Natural killer cell treated with Interleukin-12 subunit alpha and Interleukin-12 subunit beta and Interleukin-15 and Interleukin-18, amount 100 ng/mL, for 72 hours (primary cell): ENCODE results near the gene TNIP1. TPM values are rescaled to one million over a fixed set of nuclear protein-coding genes. Genes with fewer than 3 reads are reported as not detected.
A peak's percentile ranks its signal among the peaks of the same experiment; 100 is the strongest.

Source experiments
- ATAC-seq, 2 donors: fragments of 150-1000 bp; cut with Tn5 transposase in 1 of 2; sonication (Bioruptor Pico), chemical (Tn5 transposase) in 1 of 2; 2 replicates each; pipeline ENCODE4 v1.10.0; 2021
- DNase-seq: peaks from one replicate; pipeline ENCODE4 v3.0.0; 2022; ENCODE audit warnings: low spot score
- H3K27ac Mint-ChIP-seq, 2 donors: 1 replicate in 1 of 2; 2 replicates in 1 of 2; pipeline ENCODE4 v1.8.0; 2022; ENCODE audit warnings: mixed read lengths in 2 of 2, mild to moderate bottlenecking in 1 of 2, moderate library complexity in 1 of 2
- H3K27me3 Mint-ChIP-seq, 2 donors: 1 replicate in 1 of 2; 2 replicates in 1 of 2; pipeline ENCODE4 v1.8.0; 2022; ENCODE audit warnings: mixed read lengths in 2 of 2
- H3K36me3 Mint-ChIP-seq: one replicate; pipeline ENCODE4 v1.8.0; 2022; ENCODE audit warnings: mixed read lengths
- H3K4me1 Mint-ChIP-seq, 2 donors: 1 replicate in 1 of 2; 2 replicates in 1 of 2; pipeline ENCODE4 v1.8.0; 2022; ENCODE audit warnings: low read depth in 2 of 2, mixed read lengths in 2 of 2, mild to moderate bottlenecking in 1 of 2
- H3K4me3 Mint-ChIP-seq: one replicate; pipeline ENCODE4 v1.8.0; 2022; ENCODE audit warnings: mixed read lengths
- H3K9me3 Mint-ChIP-seq: 2 replicates; pipeline ENCODE4 v1.8.0; 2022; ENCODE audit warnings: mixed read lengths
- total RNA-seq, 2 donors: library from RNA; stranded (reverse); gene quantifications; one replicate each; pipeline ENCODE4 v1.2.3, GENCODE V29; 2022

TNIP1 gene
- total RNA-seq, 2 donors from 2014 or later, result 154 to 260 TPM

DNA sequence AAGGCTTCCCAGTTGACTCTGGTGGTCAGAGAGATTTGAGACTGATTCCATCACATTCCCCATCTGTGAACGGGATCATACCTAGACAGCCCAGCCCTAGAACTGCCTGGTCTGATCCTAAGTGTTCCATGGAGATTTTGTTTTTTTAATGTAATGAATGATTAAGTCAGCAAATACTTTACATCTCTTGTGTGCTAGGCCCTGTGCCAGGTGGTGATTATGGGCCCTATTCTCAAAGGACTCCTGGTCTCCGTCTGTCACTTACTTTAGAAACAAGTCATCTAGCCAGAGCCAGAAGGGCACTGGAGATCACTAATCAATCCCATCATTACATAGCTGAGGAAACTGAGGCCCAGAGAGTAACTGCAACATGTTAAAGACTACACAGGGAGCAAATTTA lies 61.5 kb downstream of the TNIP1 start:
- Mint-ChIP-seq H3K9me3 (no peaks in the 10 kb centered on the region), H3K36me3 (no peaks in the 10 kb centered on the region), H3K4me1 (peaks cover 9 to 22% of the 10 kb centered on the region in 2 donors), H3K27ac (no peak overlapping the region), H3K4me3 (peak overlapping the region; percentile 36), H3K27me3 (peaks cover 0 to 3% of the 10 kb centered on the region in 2 donors)
- ATAC-seq (no peak), DNase-seq (no peak)

DNA sequence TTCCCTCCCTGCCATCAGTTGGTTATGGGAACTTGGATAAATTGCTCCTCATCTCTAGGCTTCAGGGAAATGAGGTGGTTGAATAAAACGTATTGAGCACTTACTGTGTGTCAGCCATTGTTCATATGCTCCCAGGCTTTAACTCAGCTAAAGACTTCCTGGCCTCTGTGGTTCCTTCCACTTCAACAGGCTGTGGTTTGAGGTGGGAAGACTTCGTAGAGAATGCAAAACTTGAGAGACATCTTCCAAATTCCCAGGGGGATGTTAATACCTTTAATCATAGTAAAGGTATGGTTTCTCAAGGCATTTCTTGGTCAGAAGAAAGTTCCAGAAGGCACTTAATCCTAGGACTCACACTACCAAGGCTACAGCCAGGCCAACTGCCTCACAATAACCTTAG lies 62.0 kb downstream of the TNIP1 start:
- Mint-ChIP-seq H3K27me3 (peaks cover 0 to 3% of the 10 kb centered on the region in 2 donors), H3K4me3 (no peak overlapping the region), H3K36me3 (no peaks in the 10 kb centered on the region), H3K9me3 (no peaks in the 10 kb centered on the region), H3K4me1 (peaks cover 9 to 22% of the 10 kb centered on the region in 2 donors), H3K27ac (no peak overlapping the region)
- DNase-seq (no peak), ATAC-seq (no peak)

DNA sequence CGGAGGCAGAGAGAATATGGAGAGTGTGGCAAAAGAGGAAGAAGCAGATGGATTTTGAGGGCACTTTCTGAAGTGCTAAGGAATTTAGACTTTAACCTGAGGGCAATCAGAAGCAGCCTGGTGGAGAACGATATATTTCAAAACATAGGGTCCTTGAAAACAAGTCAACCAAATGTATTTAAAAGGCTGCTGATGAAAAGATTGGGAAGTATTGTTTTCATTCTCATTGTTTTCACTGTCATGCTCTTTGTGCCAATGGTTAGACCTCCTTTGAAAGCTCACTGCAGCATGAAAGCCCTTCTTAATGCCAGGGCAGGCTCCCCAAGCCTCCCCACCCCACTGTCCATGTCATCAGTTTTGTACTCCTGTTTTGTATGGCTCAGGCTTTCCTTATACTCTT lies 62.9 kb downstream of the TNIP1 start:
- Mint-ChIP-seq H3K27me3 (peaks cover 0 to 3% of the 10 kb centered on the region in 2 donors), H3K9me3 (no peaks in the 10 kb centered on the region), H3K4me3 (no peak overlapping the region), H3K4me1 (peaks cover 9 to 22% of the 10 kb centered on the region in 2 donors), H3K36me3 (no peaks in the 10 kb centered on the region), H3K27ac (no peak overlapping the region)
- no peak for DNase-seq
- no peak for ATAC-seq

DNA sequence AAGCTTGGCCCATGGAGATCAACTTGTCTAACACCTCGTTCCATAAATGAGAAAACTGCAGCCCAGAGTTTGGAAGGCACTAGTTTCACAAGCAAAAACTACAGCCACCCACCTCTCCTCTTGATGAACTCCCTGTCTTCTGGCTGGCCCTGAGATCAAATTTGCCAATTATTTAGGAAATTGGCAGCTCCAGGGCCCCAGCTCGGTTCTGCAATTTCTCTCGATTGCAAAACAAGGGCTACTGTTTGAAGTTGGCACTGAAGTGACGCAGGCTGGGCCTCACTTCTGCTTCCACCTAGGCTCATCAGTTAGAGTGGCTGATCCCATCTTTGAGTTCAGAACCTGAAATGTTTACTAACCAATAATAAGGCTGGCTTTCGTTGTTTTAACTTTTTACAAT lies 64.1 kb downstream of the TNIP1 start:
- Mint-ChIP-seq H3K9me3 (no peaks in the 10 kb centered on the region), H3K4me3 (no peak overlapping the region), H3K27me3 (peaks cover 3% of the 10 kb centered on the region in 2 donors), H3K36me3 (no peaks in the 10 kb centered on the region), H3K4me1 (peaks cover 9 to 18% of the 10 kb centered on the region in 2 donors), H3K27ac (peak overlapping the region in 1 of 2 donors; percentile 35)
- no peak for ATAC-seq
- DNase-seq, result no peak

DNA sequence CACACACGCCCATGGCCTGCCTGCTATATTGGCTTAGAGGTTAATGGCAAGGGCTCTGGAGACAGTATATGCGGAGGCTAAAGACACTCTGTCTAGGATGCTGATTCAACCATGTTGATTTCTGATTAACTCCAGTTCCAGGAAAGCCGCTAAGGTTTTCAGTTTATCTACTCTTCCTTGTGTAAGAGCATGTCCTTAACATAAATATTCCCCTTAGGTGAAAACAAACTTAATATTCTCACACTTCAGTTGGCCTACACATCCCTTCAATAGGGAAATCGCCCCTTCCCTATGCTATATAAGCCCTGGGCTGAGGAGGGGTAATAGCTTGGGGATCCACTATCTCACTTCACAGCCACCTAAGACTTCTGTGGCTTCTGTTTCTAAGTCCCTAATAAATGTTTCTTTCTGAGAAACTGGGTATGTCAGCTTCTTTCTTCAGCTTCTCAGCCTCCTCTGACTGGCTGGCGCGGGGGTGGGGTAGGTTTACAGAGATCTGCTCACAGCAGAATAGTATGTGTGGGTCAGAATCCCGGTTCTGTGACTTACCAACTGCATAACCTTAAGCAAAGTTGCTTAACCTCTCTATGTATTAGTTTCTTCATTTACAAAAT lies 64.8 kb downstream of the TNIP1 start:
- no peaks in the 10 kb centered on the region for H3K9me3 Mint-ChIP-seq
- H3K27ac Mint-ChIP-seq, result peak overlapping the region in 1 of 2 donors; percentile 35
- H3K4me1 Mint-ChIP-seq, result peaks cover 8 to 16% of the 10 kb centered on the region in 2 donors
- peaks cover 3 to 7% of the 10 kb centered on the region in 2 donors for H3K27me3 Mint-ChIP-seq
- DNase-seq, result no peak
- no peak for ATAC-seq
- H3K4me3 Mint-ChIP-seq, result no peak overlapping the region
- H3K36me3 Mint-ChIP-seq, result no peaks in the 10 kb centered on the region

DNA sequence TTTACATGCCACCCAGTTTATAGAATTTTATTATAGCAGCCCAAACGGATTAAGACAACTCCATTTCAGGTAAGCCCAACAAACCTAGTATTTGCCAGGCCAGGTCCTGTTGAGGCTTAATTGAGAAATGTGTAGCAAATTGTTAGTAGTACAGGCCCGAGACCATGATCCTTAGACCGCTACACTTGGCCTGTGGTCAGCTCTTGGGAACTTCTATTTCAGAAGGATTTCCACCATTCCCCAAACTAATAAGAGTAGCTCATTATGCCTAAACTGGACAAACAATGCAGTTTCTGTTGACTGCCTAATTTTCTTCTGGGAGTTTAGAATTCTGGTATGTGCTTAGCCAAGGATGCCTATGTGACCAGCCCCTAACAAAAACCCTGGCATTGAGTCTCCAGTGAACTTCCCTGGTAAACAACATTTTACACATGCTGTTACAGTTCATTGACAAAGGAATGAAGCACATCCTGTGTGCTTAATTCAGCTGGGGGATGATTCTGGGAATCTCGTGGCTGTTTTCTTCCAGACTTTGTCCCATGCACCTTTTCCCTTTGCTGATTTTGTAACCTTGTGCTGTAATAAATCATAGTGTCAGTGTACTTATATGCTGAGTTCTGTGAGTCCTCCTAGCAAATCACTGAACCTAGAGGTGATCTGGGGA lies 66.0 kb downstream of the TNIP1 start:
- DNase-seq (no peak), ATAC-seq (no peak)
- H3K27ac Mint-ChIP-seq, result no peak overlapping the region
- H3K4me3 Mint-ChIP-seq, result no peak overlapping the region
- no peaks in the 10 kb centered on the region for H3K36me3 Mint-ChIP-seq
- H3K4me1 Mint-ChIP-seq, result peaks cover 0 to 9% of the 10 kb centered on the region in 2 donors
- peaks cover 0 to 7% of the 10 kb centered on the region in 2 donors for H3K27me3 Mint-ChIP-seq
- H3K9me3 Mint-ChIP-seq, result no peaks in the 10 kb centered on the region

DNA sequence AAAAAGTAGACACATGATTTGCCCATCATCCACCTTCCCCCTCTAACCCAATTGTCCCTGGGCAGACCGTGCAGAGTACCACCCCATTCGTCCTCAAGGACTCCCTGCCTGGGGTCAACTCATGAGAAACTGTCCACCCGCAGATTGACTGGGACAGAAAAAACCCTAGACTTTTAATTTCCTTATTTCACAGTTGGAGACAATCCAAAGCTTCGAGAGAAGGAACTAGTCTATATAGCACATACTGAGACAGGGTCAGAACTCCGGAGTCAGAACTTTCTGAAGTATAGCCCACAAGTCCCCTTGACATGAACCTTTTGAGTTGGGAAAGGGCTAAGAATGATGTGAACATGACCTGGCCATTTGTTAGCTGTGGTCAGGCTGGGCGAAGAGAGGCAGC lies 68.0 kb downstream of the TNIP1 start:
- H3K27me3 Mint-ChIP-seq, result peaks cover 0 to 7% of the 10 kb centered on the region in 2 donors
- no peaks in the 10 kb centered on the region for H3K9me3 Mint-ChIP-seq
- H3K36me3 Mint-ChIP-seq, result no peaks in the 10 kb centered on the region
- no peak for ATAC-seq
- no peak overlapping the region for H3K27ac Mint-ChIP-seq
- no peak overlapping the region for H3K4me3 Mint-ChIP-seq
- DNase-seq, result no peak
- H3K4me1 Mint-ChIP-seq, result peaks cover 0 to 4% of the 10 kb centered on the region in 2 donors

DNA sequence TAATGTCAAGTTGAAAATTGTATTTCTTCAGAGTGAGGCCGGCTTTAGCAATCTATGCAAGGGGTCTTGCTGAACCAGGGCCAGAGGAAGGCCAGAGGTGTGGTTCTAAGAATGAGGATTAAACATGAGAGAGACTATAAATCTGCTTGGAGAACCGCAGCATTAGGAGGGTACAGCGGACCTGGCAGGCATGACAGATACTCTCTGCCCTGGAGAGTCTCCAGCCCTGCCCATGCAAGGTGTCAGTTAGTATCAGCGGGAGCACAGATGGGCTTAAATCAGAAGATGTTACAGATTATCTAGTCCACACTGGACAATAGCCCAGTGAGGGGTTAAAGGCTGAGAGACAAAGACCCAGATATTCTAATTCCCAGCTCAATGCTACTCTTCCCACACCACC lies 71.9 kb downstream of the TNIP1 start:
- Mint-ChIP-seq H3K36me3 (no peaks in the 10 kb centered on the region), H3K27ac (no peak overlapping the region), H3K4me3 (no peak overlapping the region), H3K9me3 (no peaks in the 10 kb centered on the region), H3K27me3 (peaks cover 0 to 7% of the 10 kb centered on the region in 2 donors), H3K4me1 (no peaks in the 10 kb centered on the region)
- DNase-seq (no peak), ATAC-seq (no peak)

DNA sequence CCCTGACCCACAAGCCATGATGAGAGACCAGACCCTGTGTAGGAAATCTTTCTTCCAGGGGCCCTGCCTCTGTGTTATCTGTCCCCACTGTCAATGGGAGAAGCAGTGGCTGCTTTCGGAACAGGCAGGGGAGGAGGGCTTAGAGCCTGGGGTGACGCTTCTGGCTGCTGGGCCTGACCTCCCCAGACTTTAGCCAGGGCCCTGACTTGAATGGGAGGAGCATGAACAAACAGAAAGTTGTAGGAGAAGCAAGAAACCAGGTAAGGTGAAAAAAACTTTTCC lies 72.7 kb downstream of the TNIP1 start:
- DNase-seq (no peak), ATAC-seq (no peak)
- Mint-ChIP-seq H3K36me3 (no peaks in the 10 kb centered on the region), H3K4me3 (no peak overlapping the region), H3K27me3 (peaks cover 3 to 14% of the 10 kb centered on the region in 2 donors), H3K9me3 (no peaks in the 10 kb centered on the region), H3K27ac (no peak overlapping the region), H3K4me1 (no peaks in the 10 kb centered on the region)

DNA sequence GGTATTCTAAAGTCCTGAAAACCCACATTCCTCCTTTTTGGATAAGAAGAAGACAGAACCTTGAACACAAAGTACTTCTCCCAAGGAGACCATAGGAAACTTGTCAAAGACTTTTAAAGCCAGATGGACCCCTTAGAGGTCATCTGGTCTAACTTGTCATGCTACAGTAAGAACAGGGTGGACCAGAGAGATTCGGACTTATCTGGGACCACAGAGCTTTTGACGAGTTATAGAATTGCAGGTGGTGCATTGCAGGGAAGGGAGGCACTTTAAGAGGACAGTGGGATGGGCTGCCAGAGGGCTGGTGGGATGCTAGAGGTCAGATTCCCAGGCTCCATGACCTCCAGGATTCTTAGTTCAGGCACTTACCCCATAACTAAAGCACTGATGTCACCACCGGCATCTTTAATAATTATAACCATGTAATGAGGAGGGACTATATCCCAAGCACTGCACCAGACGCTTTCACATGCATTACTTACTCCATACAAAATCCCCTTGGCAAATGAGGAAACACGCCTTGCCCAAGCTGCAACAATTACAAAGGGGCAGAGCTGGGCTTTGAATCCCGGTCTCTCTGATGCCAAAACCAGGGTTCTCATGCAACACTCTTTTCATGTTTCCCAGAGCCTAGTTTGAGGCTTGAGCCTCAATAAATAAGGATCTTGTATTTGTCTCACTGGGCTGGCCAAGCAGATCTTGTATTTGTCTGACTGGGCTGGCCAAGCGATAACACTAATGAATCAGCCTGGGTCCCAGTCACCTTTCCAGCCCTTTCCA lies 73.2 kb downstream of the TNIP1 start:
- Mint-ChIP-seq H3K9me3 (no peaks in the 10 kb centered on the region), H3K4me1 (no peaks in the 10 kb centered on the region), H3K27ac (no peak overlapping the region), H3K4me3 (no peak overlapping the region), H3K27me3 (peaks cover 3 to 18% of the 10 kb centered on the region in 2 donors), H3K36me3 (no peaks in the 10 kb centered on the region)
- no peak for ATAC-seq
- DNase-seq, result no peak

DNA sequence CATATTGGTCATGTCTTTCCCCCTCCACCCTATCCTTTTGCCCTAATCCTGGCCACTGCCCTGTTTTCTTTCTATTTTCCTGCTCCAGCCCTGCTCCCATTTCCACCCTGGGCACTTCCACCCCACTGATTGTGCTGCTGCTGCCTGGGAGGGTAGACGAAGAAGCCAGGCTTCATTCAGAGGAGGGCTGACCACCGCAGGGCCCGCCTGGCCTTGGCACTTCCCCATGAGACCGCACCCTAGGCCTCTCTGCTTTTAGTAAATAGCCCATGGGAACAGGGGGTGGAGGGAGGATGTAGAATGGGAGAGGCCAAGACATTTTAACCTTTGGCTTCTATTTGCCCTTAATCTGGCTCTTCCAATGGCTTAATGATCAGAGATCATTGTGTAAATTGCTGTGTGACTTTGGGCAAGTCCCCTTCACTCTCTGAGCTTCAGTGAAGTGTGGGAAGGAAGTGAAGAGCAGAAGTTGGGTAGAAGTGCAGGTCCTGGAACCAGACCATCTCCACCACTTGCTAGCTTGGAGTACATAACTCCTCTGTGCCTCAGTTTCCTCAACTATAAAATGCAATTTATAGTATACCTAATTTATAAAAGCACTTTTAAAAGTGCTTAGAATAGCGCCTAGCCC lies 74.0 kb downstream of the TNIP1 start:
- DNase-seq, result no peak
- Mint-ChIP-seq H3K36me3 (no peaks in the 10 kb centered on the region), H3K27me3 (peaks cover 3 to 16% of the 10 kb centered on the region in 2 donors), H3K9me3 (no peaks in the 10 kb centered on the region), H3K27ac (no peak overlapping the region), H3K4me1 (no peaks in the 10 kb centered on the region), H3K4me3 (no peak overlapping the region)
- ATAC-seq, result no peak

DNA sequence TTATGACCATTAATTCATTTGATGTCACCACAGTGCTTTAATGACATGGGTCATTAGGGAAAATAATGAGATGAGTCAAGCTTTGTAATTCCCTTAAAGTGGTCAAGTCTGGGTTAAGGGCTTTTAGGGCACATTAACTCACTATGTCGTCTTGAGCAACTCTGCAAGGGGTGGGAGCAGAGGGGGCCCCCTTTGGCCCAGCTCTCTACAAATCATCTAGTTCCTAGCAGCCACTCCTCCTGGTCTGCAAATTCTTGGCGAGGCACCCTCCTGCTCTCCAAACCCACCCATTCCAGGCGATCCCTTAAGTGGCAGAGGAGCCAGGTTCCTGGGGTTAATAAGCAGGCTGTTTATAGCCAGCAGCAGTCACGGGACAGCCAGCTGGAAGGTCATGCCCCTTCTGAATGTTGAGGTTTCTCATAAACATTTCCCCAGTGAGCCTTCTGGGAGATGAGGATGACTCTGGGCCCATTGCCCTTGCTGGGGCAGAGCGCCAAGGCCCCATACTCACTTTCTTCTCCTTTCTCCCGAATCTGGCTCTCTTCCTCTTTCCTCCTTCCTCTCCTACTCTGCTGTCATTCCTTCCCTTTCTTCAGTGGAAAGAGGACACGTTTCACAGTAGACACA lies 74.8 kb downstream of the TNIP1 start:
- peaks cover 3 to 11% of the 10 kb centered on the region in 2 donors for H3K27me3 Mint-ChIP-seq
- H3K4me1 Mint-ChIP-seq, result no peaks in the 10 kb centered on the region
- H3K36me3 Mint-ChIP-seq, result no peaks in the 10 kb centered on the region
- H3K9me3 Mint-ChIP-seq, result no peaks in the 10 kb centered on the region
- H3K27ac Mint-ChIP-seq, result no peak overlapping the region
- no peak overlapping the region for H3K4me3 Mint-ChIP-seq
- DNase-seq, result no peak
- ATAC-seq, result no peak

DNA sequence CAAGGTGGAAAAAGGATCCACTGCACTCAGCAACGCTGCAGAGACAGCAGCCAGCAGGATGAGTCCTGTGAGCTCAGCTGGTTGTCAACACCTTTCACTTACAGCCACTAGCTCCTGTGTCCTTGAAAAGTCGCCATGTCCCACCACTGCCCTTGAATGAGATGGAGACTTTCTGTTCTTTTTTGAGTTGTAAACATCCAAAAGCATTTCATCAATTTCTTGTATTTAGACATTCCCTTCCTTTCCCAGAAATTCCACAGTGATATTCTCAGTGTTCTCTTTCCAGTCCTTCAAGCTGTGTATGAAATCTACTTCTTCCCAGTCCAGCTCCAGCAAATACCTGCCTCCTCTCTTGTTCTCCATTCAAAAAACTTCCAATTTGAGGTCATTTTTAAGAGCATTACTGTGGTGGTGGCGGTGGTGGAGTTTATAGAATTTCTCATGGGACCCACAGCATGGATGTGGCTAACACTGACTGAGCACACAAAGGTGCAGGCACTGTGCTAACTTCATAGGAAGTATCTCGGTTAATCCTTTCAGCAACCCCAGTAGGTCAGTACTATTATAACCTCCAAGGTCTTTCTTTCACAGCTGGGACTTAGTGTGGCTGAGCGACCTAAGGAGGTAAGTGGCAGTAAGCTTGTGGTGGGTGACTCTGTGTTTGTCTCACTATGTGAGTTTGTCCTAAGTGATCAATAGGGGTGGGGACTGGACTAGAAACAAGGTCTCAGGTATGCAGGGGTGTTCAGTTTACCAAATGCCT lies 75.5 kb downstream of the TNIP1 start:
- Mint-ChIP-seq H3K27ac (no peak overlapping the region), H3K9me3 (no peaks in the 10 kb centered on the region), H3K36me3 (no peaks in the 10 kb centered on the region), H3K4me1 (no peaks in the 10 kb centered on the region), H3K4me3 (no peak overlapping the region), H3K27me3 (peaks cover 3 to 11% of the 10 kb centered on the region in 2 donors)
- peak in 1 of 2 donors; percentile 44 for ATAC-seq
- DNase-seq, result no peak
